ENCODE data around the gene ATF3.

Gene ATF3

GRCh38 chr1:212612041-212612961, 3.7 kb downstream of the ATF3 start:
- no peak overlapping the region for H3K4me3 ChIP-seq (ENCODE audit: low read depth, low read length)
- TF ChIP-seq CTCF (conservative IDR thresholded peaks at IDR 0.05; ENCODE audit: low read depth, low read length): no peak
- no peak for DNase-seq (ENCODE audit: low read depth)

- DNase-seq (ENCODE audit: low read depth): no peak
- no peak for TF ChIP-seq CTCF (conservative IDR thresholded peaks at IDR 0.05; ENCODE audit: low read depth, low read length)
- H3K4me3 ChIP-seq (ENCODE audit: low read depth, low read length): no peak overlapping the region
Observed at GRCh38 chr1:212613440-212614335, 5.1 kb downstream of the ATF3 start.

- DNase-seq (ENCODE audit: low read depth): no peak
- no peak for TF ChIP-seq CTCF (conservative IDR thresholded peaks at IDR 0.05; ENCODE audit: low read depth, low read length)
- no peak overlapping the region for H3K4me3 ChIP-seq (ENCODE audit: low read depth, low read length)
Observed at GRCh38 chr1:212614453-212615200, 6.1 kb downstream of the ATF3 start.

GRCh38 chr1:212615201-212615470, 6.6 kb downstream of the ATF3 start:
- DNase-seq (ENCODE audit: low read depth): no peak
- H3K4me3 ChIP-seq (ENCODE audit: low read depth, low read length): no peak overlapping the region
- TF ChIP-seq CTCF (conservative IDR thresholded peaks at IDR 0.05; ENCODE audit: low read depth, low read length): no peak

- no peak overlapping the region for H3K4me3 ChIP-seq (ENCODE audit: low read depth, low read length)
- no peak for DNase-seq (ENCODE audit: low read depth)
- TF ChIP-seq CTCF (conservative IDR thresholded peaks at IDR 0.05; ENCODE audit: low read depth, low read length): no peak
Observed at GRCh38 chr1:212618466-212619210, 10.1 kb downstream of the ATF3 start.

GRCh38 chr1:212620293-212620692, 11.7 kb downstream of the ATF3 start:
- no peak for TF ChIP-seq CTCF (conservative IDR thresholded peaks at IDR 0.05; ENCODE audit: low read depth, low read length)
- no peak overlapping the region for H3K4me3 ChIP-seq (ENCODE audit: low read depth, low read length)
- DNase-seq (ENCODE audit: low read depth): no peak

All from choroid plexus epithelial cell (primary cell).